Endothelial cell of umbilical vein (primary cell): ENCODE data around the gene MTG2. TPM values are rescaled to one million over a fixed set of nuclear protein-coding genes. Genes with fewer than 3 reads are reported as not detected.

Experiments used
- Bru-seq: library from RNA; stranded (reverse); fragments of 400-500 nt; gene quantifications from one replicate; lab custom pipeline; 2021; lab: Mats Ljungman, UMichigan
- BruChase-seq, 2 experiments: library from RNA; stranded (reverse); fragments of 400-500 nt; gene quantifications; one replicate each; lab custom pipeline; 2021; lab: Mats Ljungman, UMichigan
- BruUV-seq: library from RNA; stranded (reverse); fragments of 400-500 nt; replicated peaks from 2 replicates; lab custom pipeline; 2021; lab: Mats Ljungman, UMichigan
- CTCF ChIA-PET: fragments of 300-600, 350-600 bp; sonication (Branson Sonifier 250); formaldehyde crosslinking; loops from one replicate; lab custom pipeline; 2021; ENCODE audit warnings: antibody characterized with exemption, inconsistent platforms; lab: Charles Lee
- POLR2A ChIA-PET: fragments of 300-600, 350-600 bp; sonication (Branson Sonifier 250); formaldehyde crosslinking; loops from one replicate; lab custom pipeline; 2021; ENCODE audit warnings: antibody characterized with exemption, inconsistent platforms; lab: Charles Lee
- DNase-seq: peaks from one replicate; pipeline ENCODE4 v3.0.0-alpha.2; 2011; ENCODE audit warnings: low read depth, low spot score
- FAIRE-seq: peaks from 2 replicates; lab custom pipeline; 2011; peaks lifted over from hg19 to GRCh38; lab: Jason Lieb, UNC
- H2AFZ ChIP-seq: 2 replicates; pipeline ENCODE4 v1.6.0; 2012; ENCODE audit warnings: low read depth, low read length, control low read depth, inconsistent platforms
- H3K27ac ChIP-seq: 2 replicates; pipeline ENCODE4 v1.5.1; 2011; ENCODE audit warnings: low read depth, mild to moderate bottlenecking, control low read depth, low read length, moderate library complexity; ENCODE audit not compliant: insufficient read depth
- H3K27me3 ChIP-seq, 2 experiments: 2 replicates each; pipeline versions ENCODE4 v1.6.0 to v1.6.1; 2011; ENCODE audit warnings: low read length in 2 of 2, mixed read lengths in 1 of 2; ENCODE audit not compliant: control insufficient read depth in 2 of 2, insufficient read depth in 2 of 2
- H3K36me3 ChIP-seq, 2 experiments: 2 replicates in 1 of 2; 3 replicates in 1 of 2; pipeline ENCODE4 v1.5.1; 2011; ENCODE audit warnings: low read length in 2 of 2, mild to moderate bottlenecking in 1 of 2, moderate library complexity in 1 of 2; ENCODE audit not compliant: control insufficient read depth in 2 of 2, insufficient read depth in 2 of 2; ENCODE audit errors: extremely low read depth in 1 of 2
- H3K4me1 ChIP-seq: 3 replicates; pipeline ENCODE4 v1.5.1; 2011; ENCODE audit warnings: mild to moderate bottlenecking, low read length; ENCODE audit not compliant: control insufficient read depth, insufficient read depth; ENCODE audit errors: extremely low read depth
- H3K4me2 ChIP-seq: 2 replicates; pipeline ENCODE4 v1.6.1; 2011; ENCODE audit warnings: low read length, control low read depth, mixed read lengths; ENCODE audit not compliant: insufficient read depth
- H3K4me3 ChIP-seq, 3 experiments: fragments of 200-600 bp in 1 of 3; sonication (generic), shearing (Covaris generic) in 1 of 3; replicated peaks in 1 of 3; 2 replicates each; pipeline ENCODE4 v1.5.1; 2011 to 2016; ENCODE audit warnings: control low read depth in 3 of 3, low read length in 3 of 3, mild to moderate bottlenecking in 2 of 3, inconsistent platforms in 1 of 3, low read depth in 1 of 3, moderate library complexity in 1 of 3; ENCODE audit not compliant: insufficient read depth in 1 of 3
- H3K79me2 ChIP-seq: 2 replicates; pipeline ENCODE4 v1.6.0; 2012; ENCODE audit warnings: low read length, inconsistent platforms; ENCODE audit not compliant: control insufficient read depth, insufficient read depth
- H3K9ac ChIP-seq: replicated peaks from 2 replicates; pipeline ENCODE3; 2011; ENCODE audit warnings: low read length, control low read depth; ENCODE audit not compliant: insufficient read depth; ENCODE audit errors: extremely low read depth
- H3K9me1 ChIP-seq: replicated peaks from 3 replicates; pipeline ENCODE4 v1.6.0; 2011; ENCODE audit warnings: mild to moderate bottlenecking, low read length; ENCODE audit not compliant: control insufficient read depth, insufficient read depth; ENCODE audit errors: extremely low read depth
- H3K9me3 ChIP-seq: replicated peaks from 2 replicates; pipeline ENCODE4 v1.5.1; 2012; ENCODE audit warnings: low read length, inconsistent platforms; ENCODE audit not compliant: control insufficient read depth, insufficient read depth
- H4K20me1 ChIP-seq: replicated peaks from 2 replicates; pipeline ENCODE3; 2011; ENCODE audit warnings: mild to moderate bottlenecking, low read length; ENCODE audit not compliant: control insufficient read depth, insufficient read depth; ENCODE audit errors: extremely low read depth
- GATA2 ChIP-seq: IDR thresholded peaks from 2 replicates; pipeline ENCODE4 v1.7.0; 2011; ENCODE audit warnings: low read depth, mild to moderate bottlenecking, moderate library complexity, mixed read lengths, low read length; ENCODE audit not compliant: insufficient read length, insufficient read depth
- MYC ChIP-seq: IDR thresholded peaks from one replicate; pipeline ENCODE4 v1.6.1; 2011; ENCODE audit warnings: mild to moderate bottlenecking, low read depth, low read length
- POLR2A ChIP-seq: IDR thresholded peaks from 2 replicates; pipeline ENCODE4 v1.6.1; 2012; ENCODE audit warnings: low read depth, mild to moderate bottlenecking, control low read depth, low read length
- POLR2AphosphoS5 ChIP-seq: IDR thresholded peaks from 2 replicates; pipeline ENCODE4 v1.6.1; 2012; ENCODE audit warnings: low read depth, mild to moderate bottlenecking, control low read depth, low read length, moderate library complexity; ENCODE audit not compliant: insufficient read depth
- dilution Hi-C: fragments of 300-500 bp; cut with MboI; formaldehyde crosslinking; loops from one replicate; pipeline ENCODE4 v1.15.0; 2019; ENCODE audit warnings: low sequenced_read_pairs; ENCODE audit not compliant: extremely low pct_ligation_motif_present
- intact Hi-C: fragments of 100-400 bp; cut with micrococcal nuclease; formaldehyde crosslinking; loops from one replicate; pipeline ENCODE4 v1.10.0; 2022
- long read RNA-seq: library from polyadenylated mRNA; stranded (forward); transcript quantifications from one replicate; pipeline ENCODE4 v2.0.0, GENCODE V29; 2021
- polyA minus RNA-seq, 3 experiments: library from RNA; depleted of rRNA, polyadenylated mRNA; stranded (reverse); fragments of >200 nt; gene quantifications; 1 replicate in 1 of 3; 2 replicates in 2 of 3; pipeline ENCODE4 v1.2.3, GENCODE V29; 2011
- polyA plus RNA-seq, 4 experiments: library from polyadenylated mRNA; depleted of rRNA in 3 of 4; stranded (reverse) in 3 of 4; unstranded in 1 of 4; fragments of >200 nt; gene quantifications; 2 replicates each; pipeline versions ENCODE4 v1.2.1 to v1.2.3, GENCODE V29; 2011 to 2012; ENCODE audit warnings: missing spikeins in 1 of 4
- total RNA-seq: library from RNA; stranded (reverse); gene quantifications from 2 replicates; pipeline ENCODE4 v1.2.3, GENCODE V29; 2021
- TF ChIP-seq, protein P1 (sequence below), 2 donors: IDR thresholded peaks; 1 replicate in 1 of 2; 2 replicates in 1 of 2; pipeline ENCODE4 v1.5.1; 2011; ENCODE audit warnings: low read length in 2 of 2, mild to moderate bottlenecking in 2 of 2, moderate library complexity in 2 of 2, control low read depth in 1 of 2, inconsistent platforms in 1 of 2, low read depth in 1 of 2; ENCODE audit not compliant: insufficient read depth in 1 of 2; ENCODE audit errors: extremely low read depth in 1 of 2

The MTG2 gene, protein sequence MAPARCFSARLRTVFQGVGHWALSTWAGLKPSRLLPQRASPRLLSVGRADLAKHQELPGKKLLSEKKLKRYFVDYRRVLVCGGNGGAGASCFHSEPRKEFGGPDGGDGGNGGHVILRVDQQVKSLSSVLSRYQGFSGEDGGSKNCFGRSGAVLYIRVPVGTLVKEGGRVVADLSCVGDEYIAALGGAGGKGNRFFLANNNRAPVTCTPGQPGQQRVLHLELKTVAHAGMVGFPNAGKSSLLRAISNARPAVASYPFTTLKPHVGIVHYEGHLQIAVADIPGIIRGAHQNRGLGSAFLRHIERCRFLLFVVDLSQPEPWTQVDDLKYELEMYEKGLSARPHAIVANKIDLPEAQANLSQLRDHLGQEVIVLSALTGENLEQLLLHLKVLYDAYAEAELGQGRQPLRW
- total RNA-seq (22.1 and 31.6 TPM in 2 replicates), polyA plus RNA-seq (19.9 and 22.2 TPM in 2 replicates), polyA minus RNA-seq (11.5 and 11.9 TPM in 2 replicates), Bru-seq, nascent RNA (percentile 64 among the genes with signal in this experiment), BruChase-seq, experiment 1, labeled RNA remaining after a 6-hour chase (percentile 69 among the genes with signal in this experiment), BruChase-seq, experiment 2, labeled RNA remaining after a 2-hour chase (percentile 67 among the genes with signal in this experiment)
- polyA plus RNA-seq (2011; cell fraction: cytosol; rRNA removed), result 17.0 and 17.8 TPM in 2 replicates
- polyA plus RNA-seq (2011; cell fraction: nucleus; rRNA removed), result 32.3 and 33.8 TPM in 2 replicates
- polyA plus RNA-seq (2012), result 14.4 and 17.4 TPM in 2 replicates
- 20.9 TPM for polyA minus RNA-seq (2011; cell fraction: cytosol; rRNA and poly(A)+ RNA removed)
- polyA minus RNA-seq (2011; cell fraction: nucleus; rRNA and poly(A)+ RNA removed), result 12.4 and 17.0 TPM in 2 replicates
- long read RNA-seq, transcript MTG2-201 (7 exons, 2,929 nt), result major isoform, 12 of 39 reads
- long read RNA-seq, partial matches to known transcripts, result 11 of 39 reads
- long read RNA-seq, other reads (novel, unspliced or antisense), result 16 of 39 reads

DNA sequence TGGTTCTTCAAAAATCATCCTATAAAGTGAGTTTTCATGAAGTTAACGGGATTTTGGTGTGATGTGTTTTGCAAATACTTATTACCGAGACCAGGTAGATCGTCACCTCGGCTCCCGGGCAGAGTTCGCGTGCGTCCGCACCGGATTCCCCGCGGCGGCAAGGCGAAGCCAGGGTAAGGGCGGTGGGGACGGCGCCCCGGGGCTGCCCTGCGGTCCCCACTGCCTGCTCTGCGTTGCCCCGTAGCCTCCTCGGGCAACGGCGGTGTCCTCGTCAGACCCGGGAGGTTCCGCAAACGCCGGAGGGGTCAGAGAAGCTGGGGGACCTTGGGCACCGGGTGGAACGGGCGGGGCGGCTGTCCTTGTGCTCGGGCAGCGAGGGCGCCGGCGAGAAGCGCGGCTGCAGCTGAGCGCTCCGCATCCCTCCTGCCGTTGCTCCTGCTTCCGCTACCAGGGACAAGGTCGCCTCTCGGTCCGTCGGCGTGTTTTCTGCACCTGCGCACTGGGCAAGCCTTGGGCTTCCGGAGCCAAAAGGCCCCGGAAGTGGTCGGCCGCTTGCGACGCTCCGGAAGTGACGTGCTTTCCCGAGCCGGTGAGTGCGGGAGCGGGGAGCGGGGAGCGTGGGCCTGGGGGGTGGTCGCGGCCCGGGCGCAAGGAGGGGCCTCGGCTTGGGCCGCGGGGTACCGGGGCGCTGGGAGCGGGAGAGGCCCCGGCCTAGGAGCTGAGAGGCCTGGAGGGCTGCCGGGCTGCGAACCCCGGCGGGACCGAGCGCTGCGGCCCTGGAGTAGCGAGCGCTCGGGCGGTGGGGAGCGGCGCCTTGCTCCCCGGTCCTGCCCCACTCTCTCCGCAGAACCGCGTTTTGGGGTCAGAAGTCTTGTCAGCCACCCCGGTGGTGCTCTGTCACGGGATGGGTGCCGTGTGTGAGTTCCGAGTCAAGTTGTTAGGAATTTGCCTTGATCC is at the start of gene MTG2:
Gene MTG2, plus strand, starts transcription at position 560 of the 957 bp plus-strand sequence. CDS start 10,393 bp downstream, outside the sequence.
- dilution Hi-C loops (no loop called here), intact Hi-C loops (loop anchor here (1.0 to 10.0 kb wide), 4 partner anchors 39 to 202 kb away; partner anchors contain the start of genes OSBPL2, PSMA7, RPS21 and SS18L1)
- no peaks in the 10 kb centered on the region for H4K20me1 ChIP-seq
- H3K9me1 ChIP-seq, result no peaks in the 10 kb centered on the region
- ChIA-PET POLR2A (no interaction called here), CTCF (no interaction called here)
- H2AFZ ChIP-seq, result peak within 1 kb of the TSS; percentile 74
- DNase-seq (peak; percentile 93), FAIRE-seq (peak; percentile 88)
- peak within 1 kb of the TSS; percentile 95 for H3K4me2 ChIP-seq
- H3K36me3 ChIP-seq, result no peaks in the 10 kb centered on the region
- H3K4me1 ChIP-seq, result peaks cover 21% of the 10 kb centered on the region
- H3K9me3 ChIP-seq, result no peaks in the 10 kb centered on the region
- TF ChIP-seq POLR2A (peak; percentile 90), MYC (no peak), GATA2 (no peak), POLR2AphosphoS5 (peak; percentile 95)
- TF ChIP-seq, protein P1, sequence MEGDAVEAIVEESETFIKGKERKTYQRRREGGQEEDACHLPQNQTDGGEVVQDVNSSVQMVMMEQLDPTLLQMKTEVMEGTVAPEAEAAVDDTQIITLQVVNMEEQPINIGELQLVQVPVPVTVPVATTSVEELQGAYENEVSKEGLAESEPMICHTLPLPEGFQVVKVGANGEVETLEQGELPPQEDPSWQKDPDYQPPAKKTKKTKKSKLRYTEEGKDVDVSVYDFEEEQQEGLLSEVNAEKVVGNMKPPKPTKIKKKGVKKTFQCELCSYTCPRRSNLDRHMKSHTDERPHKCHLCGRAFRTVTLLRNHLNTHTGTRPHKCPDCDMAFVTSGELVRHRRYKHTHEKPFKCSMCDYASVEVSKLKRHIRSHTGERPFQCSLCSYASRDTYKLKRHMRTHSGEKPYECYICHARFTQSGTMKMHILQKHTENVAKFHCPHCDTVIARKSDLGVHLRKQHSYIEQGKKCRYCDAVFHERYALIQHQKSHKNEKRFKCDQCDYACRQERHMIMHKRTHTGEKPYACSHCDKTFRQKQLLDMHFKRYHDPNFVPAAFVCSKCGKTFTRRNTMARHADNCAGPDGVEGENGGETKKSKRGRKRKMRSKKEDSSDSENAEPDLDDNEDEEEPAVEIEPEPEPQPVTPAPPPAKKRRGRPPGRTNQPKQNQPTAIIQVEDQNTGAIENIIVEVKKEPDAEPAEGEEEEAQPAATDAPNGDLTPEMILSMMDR (IDR thresholded peaks at IDR 0.05; ENCODE audit: extremely low read depth in 1 of 2, insufficient read depth in 1 of 2, low read depth in 1 of 2, low read length in 2 of 2), result no peak
- peak within 1 kb of the TSS; percentile 87 to 98 (median 93) for H3K4me3 ChIP-seq
- H3K27me3 ChIP-seq, result no peaks in the 10 kb centered on the region
- BruUV-seq, result TSS peak; percentile 86
- peak within 1 kb of the TSS; percentile 92 for H3K27ac ChIP-seq
- H3K9ac ChIP-seq, result peak within 1 kb of the TSS; percentile 99
- H3K79me2 ChIP-seq, result peaks cover 18% of the 10 kb centered on the region
